CD4-positive, alpha-beta T cell treated with Interleukin-2 at 100 ng/mL for 4 hours (primary cell): ENCODE data around the gene LRP4.

ENCODE experiments used
- DNase-seq: peaks from one replicate; pipeline ENCODE4 v3.0.0-alpha.2; 2020; ENCODE audit warnings: low spot score

The LRP4 gene

GRCh38 chr11:46892838-46893237, 25.5 kb downstream of the LRP4 start:
- DNase-seq: no peak

DNA sequence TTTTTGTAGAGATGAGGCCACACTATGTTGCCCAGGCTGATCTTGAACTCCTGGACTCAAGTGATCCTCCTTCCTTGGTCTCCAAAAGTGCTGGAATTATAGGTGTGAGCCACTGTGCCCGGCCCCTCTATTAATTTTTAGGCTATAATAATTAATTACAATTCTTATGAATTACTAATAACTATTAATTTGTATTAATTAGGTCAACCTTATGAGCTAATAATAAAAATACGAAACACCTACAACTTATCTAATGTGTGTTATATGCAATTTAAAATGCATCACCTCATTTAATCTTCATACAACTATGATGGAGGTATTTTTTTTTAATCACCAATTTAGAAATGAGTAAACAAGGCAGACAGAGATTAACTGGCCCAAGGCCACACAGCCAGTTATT, 26.2 kb downstream of the LRP4 start:
- DNase-seq: no peak

DNA sequence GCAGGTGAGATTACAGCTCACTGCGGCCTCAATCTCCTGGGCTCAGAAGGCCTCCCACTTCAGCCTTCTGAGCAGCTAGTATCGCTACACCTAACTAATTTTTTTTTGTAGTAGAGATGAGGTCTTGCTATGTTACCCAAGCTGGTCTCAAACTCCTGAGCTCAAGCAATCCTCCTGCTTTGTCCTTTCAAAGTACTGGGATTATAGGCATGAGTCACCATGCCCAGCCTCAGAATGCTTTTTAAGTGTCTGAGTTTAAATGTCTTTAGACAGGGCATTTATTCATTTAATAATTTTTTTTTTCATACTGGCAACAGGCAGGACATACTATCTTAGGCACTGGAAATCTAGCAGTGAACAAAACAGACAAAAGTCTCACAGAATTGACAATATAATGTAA, 27.7 kb downstream of the LRP4 start:
- DNase-seq: no peak

- peak; percentile 77 for DNase-seq
Measured at GRCh38 chr11:46889689-46890475, 28.5 kb downstream of the LRP4 start.

DNA sequence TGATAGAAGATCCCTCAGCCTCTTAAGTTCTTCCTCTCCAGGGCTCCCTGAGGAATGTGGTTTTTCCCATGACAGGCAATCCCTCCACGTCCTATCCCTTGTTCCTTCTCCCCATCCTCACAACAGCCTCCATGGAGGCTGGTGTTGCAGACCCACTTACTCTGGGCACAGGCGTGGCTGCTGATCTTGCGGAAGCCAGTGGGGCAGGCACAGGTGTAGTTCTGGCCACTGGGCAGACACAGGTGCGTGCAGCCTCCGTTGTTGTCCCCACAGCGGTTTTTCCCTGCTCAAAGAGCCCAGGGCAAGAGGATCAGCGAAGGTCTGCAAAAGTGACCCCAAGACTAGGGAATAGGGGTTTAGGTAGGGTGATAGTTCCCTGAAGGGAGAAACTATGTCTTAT, 29.1 kb downstream of the LRP4 start:
- no peak for DNase-seq

DNA sequence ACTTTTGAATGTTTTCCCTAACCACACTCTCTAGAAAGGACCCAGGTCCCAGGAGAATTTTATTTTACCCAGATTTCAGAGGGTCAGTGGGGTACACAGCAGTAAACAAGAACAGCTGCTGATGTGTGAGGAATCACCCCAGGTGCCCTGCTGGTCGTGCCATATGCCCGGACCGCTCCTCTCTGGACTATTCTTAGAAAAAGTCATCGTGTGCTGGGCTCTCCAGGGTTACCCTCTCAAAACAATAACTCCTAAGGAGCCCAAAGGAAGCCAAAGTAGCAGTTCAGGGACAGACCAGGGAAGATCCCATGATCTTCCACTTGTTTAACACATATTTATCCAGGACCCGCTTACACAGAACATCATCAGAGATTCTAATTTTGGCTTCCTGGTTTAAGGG, 29.7 kb downstream of the LRP4 start:
- DNase-seq: no peak

DNA sequence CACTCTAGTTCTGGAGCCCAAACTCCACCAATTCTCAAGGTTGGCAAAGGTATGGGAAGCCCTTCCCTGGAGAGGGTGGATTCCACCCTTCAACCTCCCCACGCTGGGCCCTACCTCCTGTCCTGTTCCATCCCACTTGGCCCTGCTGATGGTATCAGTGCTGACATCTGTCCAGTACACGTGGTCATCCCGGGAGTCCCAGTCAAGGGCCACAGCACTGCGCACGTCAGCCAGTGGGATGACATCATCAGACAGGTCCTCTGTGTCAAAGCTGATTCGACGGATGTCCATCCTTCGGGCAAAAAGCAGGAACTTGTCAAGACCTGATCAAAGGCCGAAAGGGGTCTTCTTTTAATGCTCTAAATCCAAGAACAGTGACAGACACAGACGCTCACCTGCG, 32.1 kb downstream of the LRP4 start:
- no peak for DNase-seq

DNA sequence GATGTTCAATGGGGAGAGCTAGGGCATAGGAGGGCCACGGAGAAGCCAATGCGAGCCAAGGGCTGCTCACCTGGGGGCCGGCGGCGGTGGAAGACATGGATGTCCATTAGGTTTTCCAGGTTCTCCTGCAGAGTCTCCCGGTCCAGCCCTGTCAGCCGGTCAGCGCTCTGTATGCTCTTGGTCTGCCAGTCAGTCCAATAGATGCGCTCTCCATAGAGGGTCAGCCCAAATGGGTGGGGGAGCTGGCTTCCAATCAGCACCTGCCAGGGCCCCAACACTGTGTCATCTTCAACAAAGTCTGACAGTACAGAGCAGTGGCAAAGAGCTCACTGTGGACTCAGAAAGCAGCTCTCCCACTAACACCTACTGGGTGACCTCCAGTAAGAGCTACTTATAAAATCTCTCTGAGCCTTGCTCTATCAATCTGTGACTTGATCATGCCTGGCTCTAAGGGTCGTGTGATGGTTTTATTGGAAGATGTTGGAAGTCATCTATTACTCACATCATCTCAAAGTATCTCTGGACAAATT, 39.2 kb downstream of the LRP4 start:
- no peak for DNase-seq

DNA sequence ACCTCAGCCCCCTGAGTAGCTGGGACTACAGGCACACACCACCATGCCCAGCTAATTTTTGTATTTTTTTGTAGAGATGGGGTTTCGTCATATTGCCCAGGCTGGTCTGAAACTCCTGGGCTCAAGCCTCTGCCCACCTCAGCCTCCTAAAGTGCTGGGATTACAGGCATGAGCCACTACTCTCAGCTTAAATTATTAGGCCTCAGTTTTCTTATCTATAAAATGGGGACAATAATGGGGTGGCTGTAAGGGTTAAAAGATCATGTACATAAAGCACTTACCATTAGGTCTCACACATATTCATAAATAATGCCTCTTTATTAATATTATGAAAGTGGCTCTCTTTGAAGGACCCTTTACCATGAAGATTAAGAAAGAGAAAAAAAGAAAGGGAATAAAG, 40.8 kb downstream of the LRP4 start:
- DNase-seq: no peak

DNA sequence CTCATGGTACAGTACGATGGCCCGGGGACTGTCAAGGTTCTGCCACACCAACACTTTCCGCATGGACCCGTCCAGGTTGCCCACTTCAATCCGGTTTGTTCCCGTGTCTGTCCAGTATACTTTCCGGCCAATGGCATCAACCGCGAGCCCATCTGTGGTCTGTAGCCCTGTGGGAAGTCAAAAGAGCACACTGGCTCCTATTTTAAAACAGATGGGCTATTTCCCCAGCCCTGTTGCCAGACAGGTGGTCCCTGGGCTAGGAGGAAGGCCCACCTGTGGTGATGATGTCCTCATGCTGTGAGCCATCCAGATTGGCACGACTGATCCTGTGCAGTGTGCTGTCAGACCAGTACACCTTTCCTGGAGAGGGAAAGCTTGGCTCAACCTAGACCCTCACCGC, 41.9 kb downstream of the LRP4 start:
- DNase-seq: no peak

- no peak for DNase-seq
Measured at GRCh38 chr11:46874586-46874985, 43.8 kb downstream of the LRP4 start.

GRCh38 chr11:46868912-46869311, 49.4 kb downstream of the LRP4 start:
- DNase-seq: no peak

DNA sequence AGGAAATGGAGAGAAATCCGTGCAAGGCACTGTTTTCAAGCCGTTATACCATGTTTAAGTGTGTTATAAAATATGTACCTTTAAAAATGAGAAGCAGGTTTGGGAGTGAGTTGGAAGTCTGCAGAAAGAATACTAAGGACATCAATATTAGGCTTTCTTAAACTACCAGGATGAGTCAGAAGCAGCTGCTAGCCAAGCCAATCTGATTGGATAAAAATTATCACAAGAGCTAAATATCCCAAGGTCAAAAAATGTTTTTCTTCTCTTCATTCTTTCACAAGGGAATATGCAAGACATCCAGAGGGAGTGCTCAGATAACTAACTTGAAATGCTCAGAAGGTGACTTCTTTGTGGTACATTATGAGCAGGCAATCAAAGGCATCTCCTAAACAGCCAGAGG, 53.0 kb downstream of the LRP4 start:
- no peak for DNase-seq

DNA sequence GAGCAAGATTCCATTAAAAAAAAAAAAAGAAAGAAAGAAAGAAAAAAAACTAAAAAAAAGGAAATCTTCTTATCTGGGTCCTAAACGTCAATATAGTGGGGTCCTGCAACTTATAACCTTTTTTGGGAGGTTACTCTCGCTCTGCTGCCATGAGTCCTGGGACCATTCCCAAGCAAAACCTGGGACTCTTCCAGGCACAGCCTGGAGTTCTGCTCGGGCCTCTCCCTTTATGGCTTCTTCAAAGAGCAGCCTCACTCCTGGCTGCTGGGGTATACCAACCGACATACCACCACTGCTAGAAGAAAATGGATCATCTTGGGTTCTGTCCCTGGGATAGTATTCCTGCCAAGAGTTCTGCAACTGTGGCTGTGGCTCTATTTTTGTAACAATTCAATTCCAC, 58.1 kb downstream of the LRP4 start:
- no peak for DNase-seq

- no peak for DNase-seq
Measured at GRCh38 chr11:46858920-46859546, 59.3 kb downstream of the LRP4 start.

DNA sequence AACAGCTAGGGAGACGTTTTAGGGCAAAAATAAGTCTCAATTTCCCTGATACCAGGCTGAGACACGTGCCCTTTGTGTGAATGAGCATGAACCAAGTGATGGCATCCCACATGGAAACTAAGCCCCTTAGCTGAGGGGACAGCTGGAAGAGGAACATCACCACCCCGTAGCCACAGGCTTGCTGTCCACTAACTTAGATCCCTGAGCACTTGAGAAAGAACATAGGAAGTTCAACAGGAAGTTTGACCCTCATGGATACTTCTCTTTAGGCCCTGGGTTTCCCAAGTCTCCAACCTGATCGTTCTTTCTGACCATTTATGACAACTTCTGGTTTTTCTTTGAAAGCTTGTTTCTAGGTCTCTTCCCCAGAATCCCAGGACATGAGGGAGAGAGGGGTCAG, 60.7 kb downstream of the LRP4 start:
- DNase-seq: no peak

GRCh38 chr11:46856605-46857343, 61.6 kb downstream of the LRP4 start:
- no peak for DNase-seq

DNA sequence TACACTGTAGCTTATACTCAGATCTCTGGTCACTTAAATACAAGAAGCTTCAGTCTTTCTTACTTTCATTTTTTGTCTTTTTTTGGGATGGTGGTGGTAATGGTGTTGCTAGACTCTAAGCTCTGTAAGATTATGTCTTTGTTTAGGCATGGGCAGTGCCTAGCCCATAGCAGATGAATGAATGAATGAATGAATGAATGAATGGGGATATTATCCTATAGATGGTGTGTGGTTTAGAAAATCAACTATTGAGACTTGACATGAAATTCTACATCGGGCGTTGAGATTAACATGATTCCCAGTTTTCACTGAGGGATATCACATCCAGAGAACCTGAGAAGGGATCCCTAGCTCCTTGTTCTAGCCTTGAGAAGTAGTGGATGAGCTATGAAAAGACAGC, 62.5 kb downstream of the LRP4 start:
- DNase-seq: no peak

DNA sequence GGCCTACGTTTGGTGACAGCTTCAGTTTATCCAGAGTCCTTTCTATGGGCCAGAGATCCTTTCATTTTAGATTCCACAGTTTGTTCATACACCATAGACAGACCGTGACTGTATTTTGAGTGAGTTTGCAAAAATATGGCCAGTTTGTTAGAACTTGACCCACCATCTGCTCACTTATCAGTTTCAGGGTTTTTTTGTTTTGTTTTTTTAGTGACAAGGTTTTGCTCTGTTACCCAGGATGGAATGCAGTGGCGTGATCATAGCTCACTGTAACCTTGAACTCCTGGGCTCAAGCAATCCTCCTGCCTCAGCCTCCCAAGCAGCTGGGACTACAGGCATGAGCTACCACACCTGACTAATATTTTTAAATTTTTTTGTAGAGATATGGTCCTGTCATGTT, 63.2 kb downstream of the LRP4 start:
- no peak for DNase-seq

- no peak for DNase-seq
Measured at GRCh38 chr11:46850829-46851380, 67.4 kb downstream of the LRP4 start.

DNA sequence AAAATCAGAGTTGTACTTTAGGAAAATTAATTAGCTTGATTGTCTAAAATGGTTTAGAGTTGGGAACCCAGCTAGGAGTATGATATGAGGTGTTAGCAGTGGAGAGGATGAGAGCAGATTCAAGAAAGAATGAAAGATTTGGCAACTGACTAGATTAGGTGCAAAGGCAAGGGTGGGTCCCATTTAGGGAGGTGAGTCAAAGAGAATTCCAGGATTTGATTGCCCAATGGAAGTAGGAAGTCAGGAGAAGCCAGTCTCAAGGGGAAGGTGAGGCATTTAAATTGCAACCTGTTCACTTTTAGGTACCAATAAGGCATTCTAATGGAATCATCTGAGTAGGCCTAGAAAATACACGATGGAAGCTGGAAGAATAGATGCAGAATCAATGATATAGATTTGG, 68.7 kb downstream of the LRP4 start:
- no peak for DNase-seq

- no peak for DNase-seq
Measured at GRCh38 chr11:46846510-46846830, 71.9 kb downstream of the LRP4 start.
